Gastroesophageal sphincter (tissue), 4 donors: ENCODE data around the gene TRIP4. TPM values are rescaled to one million over a fixed set of nuclear protein-coding genes. Genes with fewer than 3 reads are reported as not detected.

Source experiments
- ATAC-seq: fragments of 150-250 bp; one replicate; pipeline ENCODE4 v1.9.1; 2016; ENCODE audit warnings: mild to moderate bottlenecking, moderate library complexity
- H3K27ac ChIP-seq, 4 donors: fragments of 200-600 bp; sonication (generic) in 3 of 4; 1 replicate in 3 of 4; 2 replicates in 1 of 4; pipeline ENCODE4 v1.5.1; 2016 to 2019
- H3K27me3 ChIP-seq: fragments of 200-600 bp; sonication (generic); one replicate; pipeline ENCODE4 v1.5.1; 2019
- H3K36me3 ChIP-seq, 2 donors: fragments of 200-600 bp; sonication (generic); one replicate each; pipeline ENCODE4 v1.5.1; 2019; ENCODE audit warnings: control low read depth in 1 of 2
- H3K4me1 ChIP-seq, 3 donors: fragments of 200-600 bp; sonication (generic); 1 replicate in 2 of 3; 2 replicates in 1 of 3; pipeline ENCODE4 v1.5.1; 2016 to 2019; ENCODE audit warnings: control low read depth in 2 of 3
- H3K4me3 ChIP-seq, 2 donors: fragments of 200-600 bp; sonication (generic); one replicate each; pipeline ENCODE4 v1.5.1; 2019; ENCODE audit warnings: mild to moderate bottlenecking in 1 of 2, moderate library complexity in 1 of 2
- H3K9me3 ChIP-seq, 3 donors: fragments of 200-600 bp; sonication (generic); one replicate each; pipeline ENCODE4 v1.5.1; 2017 to 2019; ENCODE audit warnings: control low read depth in 2 of 3
- EP300 ChIP-seq: sonication (generic); formaldehyde crosslinking; IDR thresholded peaks from one replicate; pipeline ENCODE4 v1.6.1; 2017; ENCODE audit warnings: antibody characterized with exemption, mild to moderate bottlenecking
- POLR2A ChIP-seq, 2 donors: fragments of 450-650 bp; IDR thresholded peaks; one replicate each; pipeline ENCODE4 v1.6.1; 2017; ENCODE audit warnings: antibody characterized with exemption in 2 of 2, mild to moderate bottlenecking in 2 of 2, moderate library complexity in 1 of 2
- POLR2AphosphoS5 ChIP-seq: sonication (generic); formaldehyde crosslinking; IDR thresholded peaks from one replicate; pipeline ENCODE4 v1.6.1; 2017; ENCODE audit warnings: antibody characterized with exemption
- WGBS, 2 donors: methylation state at CpG; one replicate each; pipeline ENCODE4 v1.1.5; 2018; ENCODE audit warnings: low coverage in 1 of 2; 5-methylcytosine and 5-hydroxymethylcytosine counted together
- total RNA-seq, 4 donors: library from RNA; depleted of rRNA; stranded (reverse); fragments of >200 nt; gene quantifications; one replicate each; pipeline ENCODE4 v1.1.0, GENCODE V29; 2016
- TF ChIP-seq, protein P1 (sequence below), 4 experiments: fragments of 200-600 bp in 2 of 4; fragments of 450-650 bp in 2 of 4; sonication (generic) in 1 of 4; IDR thresholded peaks; one replicate each; pipeline ENCODE4 v1.5.1; 2017 to 2019; ENCODE audit warnings: antibody characterized with exemption in 4 of 4, mild to moderate bottlenecking in 2 of 4, moderate library complexity in 2 of 4

The TRIP4 gene
- total RNA-seq, 4 donors from 2014 or later: 7.7 to 17.0 (median 11.1) TPM

- Histone ChIP-seq H3K27me3 (no peaks in the 10 kb centered on the region), H3K27ac (peak overlapping the region; percentile 40 to 72 (median 63)), H3K4me1 (peaks cover 18 to 77% (median 39%) of the 10 kb centered on the region in 3 donors), H3K36me3 (no peaks in the 10 kb centered on the region), H3K9me3 (no peaks in the 10 kb centered on the region), H3K4me3 (no peak overlapping the region)
- WGBS, 2 donors: 34 to 40% methylated on average over 3 of the region's 3 CpGs
- TF ChIP-seq POLR2A (IDR thresholded peaks at IDR 0.05) (no peak), POLR2AphosphoS5 (no peak), EP300 (no peak)
- TF ChIP-seq, protein P1, sequence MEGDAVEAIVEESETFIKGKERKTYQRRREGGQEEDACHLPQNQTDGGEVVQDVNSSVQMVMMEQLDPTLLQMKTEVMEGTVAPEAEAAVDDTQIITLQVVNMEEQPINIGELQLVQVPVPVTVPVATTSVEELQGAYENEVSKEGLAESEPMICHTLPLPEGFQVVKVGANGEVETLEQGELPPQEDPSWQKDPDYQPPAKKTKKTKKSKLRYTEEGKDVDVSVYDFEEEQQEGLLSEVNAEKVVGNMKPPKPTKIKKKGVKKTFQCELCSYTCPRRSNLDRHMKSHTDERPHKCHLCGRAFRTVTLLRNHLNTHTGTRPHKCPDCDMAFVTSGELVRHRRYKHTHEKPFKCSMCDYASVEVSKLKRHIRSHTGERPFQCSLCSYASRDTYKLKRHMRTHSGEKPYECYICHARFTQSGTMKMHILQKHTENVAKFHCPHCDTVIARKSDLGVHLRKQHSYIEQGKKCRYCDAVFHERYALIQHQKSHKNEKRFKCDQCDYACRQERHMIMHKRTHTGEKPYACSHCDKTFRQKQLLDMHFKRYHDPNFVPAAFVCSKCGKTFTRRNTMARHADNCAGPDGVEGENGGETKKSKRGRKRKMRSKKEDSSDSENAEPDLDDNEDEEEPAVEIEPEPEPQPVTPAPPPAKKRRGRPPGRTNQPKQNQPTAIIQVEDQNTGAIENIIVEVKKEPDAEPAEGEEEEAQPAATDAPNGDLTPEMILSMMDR (IDR thresholded peaks at IDR 0.05): no peak
- ATAC-seq: no peak
Measured at GRCh38 chr15:64455961-64456371, 68.3 kb downstream of the TRIP4 start.

DNA sequence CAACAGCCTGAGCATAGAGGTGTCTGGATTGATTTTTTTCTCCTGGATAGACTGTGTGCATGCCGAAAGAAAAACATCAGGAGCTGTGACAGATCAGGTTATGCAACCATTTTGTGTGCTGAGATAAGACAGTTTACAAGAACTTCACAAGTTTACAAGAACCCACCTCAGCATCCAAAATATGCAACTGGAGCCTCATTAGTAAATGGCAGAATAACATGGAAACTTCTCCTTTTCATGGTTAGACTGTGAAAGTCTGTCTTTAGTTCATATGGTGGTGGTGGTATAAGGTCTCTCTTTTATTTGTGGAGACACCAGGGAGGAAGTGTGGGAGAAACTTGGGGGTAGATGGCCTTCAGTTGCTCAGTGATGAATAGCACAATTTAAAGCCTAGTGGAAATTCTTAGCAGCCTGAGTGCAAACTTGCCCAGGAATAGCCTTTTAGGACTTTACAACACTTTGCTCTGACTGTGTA, 69.0 kb downstream of the TRIP4 start:
- H3K4me1 ChIP-seq: peaks cover 19 to 81% (median 42%) of the 10 kb centered on the region in 3 donors
- no peaks in the 10 kb centered on the region for H3K36me3 ChIP-seq
- ATAC-seq: no peak
- H3K9me3 ChIP-seq: no peaks in the 10 kb centered on the region
- WGBS, 2 donors: 14 to 29% methylated on average over 1 of the region's 1 CpG
- no peak for TF ChIP-seq POLR2A (IDR thresholded peaks at IDR 0.05)
- TF ChIP-seq EP300: no peak
- no peak for TF ChIP-seq POLR2AphosphoS5
- TF ChIP-seq, protein P1 (IDR thresholded peaks at IDR 0.05): no peak
- peak overlapping the region; percentile 40 to 72 (median 63) for H3K27ac ChIP-seq
- H3K27me3 ChIP-seq: no peaks in the 10 kb centered on the region
- no peak overlapping the region for H3K4me3 ChIP-seq

DNA sequence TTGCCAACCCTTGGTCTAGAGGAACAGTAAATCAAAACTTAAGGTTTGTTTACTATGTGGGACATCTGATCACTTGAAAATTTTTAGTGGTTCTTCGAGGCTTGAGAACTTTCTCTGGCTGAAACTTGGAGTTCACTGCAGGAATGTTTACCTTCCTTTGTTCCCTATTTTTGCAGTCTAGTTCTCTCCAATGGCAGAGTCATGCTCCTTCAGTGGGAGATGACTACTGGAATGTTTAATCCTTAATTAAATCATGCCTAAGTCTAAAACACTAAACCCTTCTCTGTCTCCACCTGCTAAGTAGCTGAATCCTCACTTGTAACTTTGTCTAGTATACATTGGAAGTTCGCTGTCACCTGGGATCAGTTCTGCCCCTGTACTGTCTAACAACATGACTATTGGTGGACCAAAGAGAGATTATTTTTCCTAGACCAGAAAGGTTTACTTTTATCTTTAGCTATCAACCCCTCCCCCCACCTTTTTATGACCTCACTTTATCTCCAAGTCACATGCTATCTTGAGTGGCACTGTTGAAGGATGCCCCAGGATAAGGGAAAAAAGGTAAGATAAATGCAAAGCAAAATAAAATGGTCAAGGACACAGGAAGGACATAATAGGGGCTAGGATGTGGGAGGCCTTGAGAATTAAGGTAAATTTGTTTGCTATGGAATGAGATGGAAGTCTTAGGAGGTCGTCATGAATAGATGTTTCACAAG, 71.6 kb downstream of the TRIP4 start:
- H3K9me3 ChIP-seq: no peaks in the 10 kb centered on the region
- peak overlapping the region; percentile 78 to 97 (median 93) for H3K27ac ChIP-seq
- TF ChIP-seq EP300 (no peak), POLR2A (IDR thresholded peaks at IDR 0.05) (no peak), POLR2AphosphoS5 (no peak)
- TF ChIP-seq, protein P1 (IDR thresholded peaks at IDR 0.05): no peak
- no peak for ATAC-seq
- H3K27me3 ChIP-seq: no peaks in the 10 kb centered on the region
- H3K4me3 ChIP-seq: no peak overlapping the region
- no peaks in the 10 kb centered on the region for H3K36me3 ChIP-seq
- WGBS, 2 donors: 59 to 67% methylated on average over 3 of the region's 3 CpGs
- H3K4me1 ChIP-seq: peaks cover 35 to 82% (median 41%) of the 10 kb centered on the region in 3 donors

DNA sequence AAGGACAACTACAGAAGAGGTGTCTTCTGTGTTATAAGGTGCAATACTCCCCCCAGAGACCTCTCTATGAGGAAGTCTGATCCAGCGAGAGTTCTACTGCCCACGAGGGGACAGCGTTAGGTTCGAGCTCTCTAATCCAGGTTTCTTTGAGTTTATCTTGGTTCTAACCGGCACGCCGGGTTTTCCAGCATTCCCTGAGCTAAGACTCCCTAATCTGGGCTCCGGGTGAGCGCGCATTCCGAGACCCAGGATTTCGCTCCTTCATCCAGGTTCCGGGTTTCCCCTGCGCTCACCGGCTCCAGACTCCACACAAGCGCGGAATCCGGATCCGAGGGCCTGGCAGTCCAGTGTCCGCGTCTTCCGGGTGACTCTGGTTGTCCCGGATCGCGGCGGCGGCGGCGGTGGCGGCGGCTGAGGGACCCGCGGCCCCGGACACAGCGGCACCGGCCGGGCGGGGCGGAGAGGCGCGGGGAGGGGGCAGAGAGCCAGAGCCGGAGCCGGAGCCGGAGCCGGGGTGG, 72.6 kb downstream of the TRIP4 start, which contains the start of gene ZNF609:
Gene ZNF609 (plus strand): TSS at position 373 of the 518 bp plus-strand sequence. CDS start 38,842 bp downstream, outside the sequence.
- TF ChIP-seq POLR2A (IDR thresholded peaks at IDR 0.05) (peak; percentile 55 to 61), POLR2AphosphoS5 (peak; percentile 70), EP300 (no peak)
- TF ChIP-seq, protein P1 (IDR thresholded peaks at IDR 0.05): peak in 1 of 4 experiments; percentile 7
- peak within 1 kb of the TSS; percentile 78 to 96 for H3K4me3 ChIP-seq
- peak within 1 kb of the TSS; percentile 87 to 97 (median 93) for H3K27ac ChIP-seq
- 1 to 3% methylated on average over 5 to 12 of the region's 45 CpGs for WGBS, 2 donors
- no peaks in the 10 kb centered on the region for H3K27me3 ChIP-seq
- no peaks in the 10 kb centered on the region for H3K9me3 ChIP-seq
- H3K4me1 ChIP-seq: peaks cover 36 to 82% (median 42%) of the 10 kb centered on the region in 3 donors
- peak; percentile 87 for ATAC-seq
- H3K36me3 ChIP-seq: no peaks in the 10 kb centered on the region
